ENCODE results near the gene C1orf174.

C1orf174 gene

DNA sequence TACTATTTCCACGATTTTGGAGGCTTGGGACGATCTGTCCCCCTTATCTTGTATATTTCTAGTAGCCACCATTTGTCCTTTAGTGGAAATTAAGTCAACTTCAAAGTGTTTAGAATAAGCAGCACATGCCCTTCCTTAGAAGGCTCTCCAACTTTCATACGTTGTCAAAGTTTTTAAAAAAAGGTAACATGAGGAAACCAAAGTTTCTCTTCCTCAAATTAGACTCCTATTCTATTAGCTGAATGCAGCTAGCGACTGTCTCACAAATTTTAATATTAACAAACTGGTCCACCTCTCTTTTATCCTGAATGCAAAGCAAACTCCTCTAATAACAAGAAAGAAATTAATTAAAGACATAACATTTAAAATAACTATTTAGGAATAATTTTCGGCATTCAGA, 6.9 kb downstream of the C1orf174 start:
- DNase-seq, result no peak

DNA sequence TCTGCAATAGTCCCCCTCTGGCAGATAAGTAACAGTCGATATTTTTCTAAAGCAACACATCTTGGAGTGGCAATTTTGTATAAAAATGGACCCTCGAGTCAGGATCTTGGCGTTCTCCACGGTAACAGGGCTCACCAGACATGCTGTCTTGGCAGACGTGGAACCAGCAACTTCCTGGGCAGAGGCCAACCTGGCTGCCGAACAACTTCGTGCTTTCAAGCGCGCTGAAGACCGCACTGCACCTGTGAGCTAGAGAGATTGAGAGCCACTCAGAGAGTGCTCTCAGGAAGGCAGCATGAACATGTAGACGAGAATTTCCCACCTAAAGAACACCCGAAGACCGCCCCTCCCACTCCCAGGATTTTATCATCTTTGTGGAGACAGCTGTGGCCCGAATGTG, 7.3 kb downstream of the C1orf174 start:
- DNase-seq, result no peak

DNA sequence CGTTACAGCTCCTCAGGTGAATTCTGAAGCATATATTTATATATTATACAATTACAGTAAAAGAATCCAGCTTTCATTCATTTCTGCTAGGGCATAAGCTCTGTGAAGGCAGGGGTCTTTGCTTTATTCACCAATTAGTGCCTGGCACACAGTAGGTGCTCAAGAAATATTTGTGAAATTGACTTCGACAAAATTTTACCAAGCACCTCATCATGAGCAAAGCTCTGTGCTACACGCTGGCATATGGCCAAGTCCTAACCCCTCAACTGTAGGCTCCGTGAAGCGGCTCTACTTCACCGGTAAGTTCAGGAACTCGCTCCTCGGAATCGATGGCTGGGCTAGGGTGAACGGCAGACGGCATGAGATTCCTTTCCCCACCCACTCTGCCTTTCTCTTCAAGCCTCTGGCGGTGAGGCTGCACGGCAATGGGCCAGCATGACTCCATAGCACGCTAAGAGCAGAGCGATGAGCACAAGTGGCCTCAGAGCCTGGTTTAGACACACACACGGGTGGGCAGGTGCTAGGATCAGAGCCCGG, 8.7 kb downstream of the C1orf174 start:
- no peak for DNase-seq

DNA sequence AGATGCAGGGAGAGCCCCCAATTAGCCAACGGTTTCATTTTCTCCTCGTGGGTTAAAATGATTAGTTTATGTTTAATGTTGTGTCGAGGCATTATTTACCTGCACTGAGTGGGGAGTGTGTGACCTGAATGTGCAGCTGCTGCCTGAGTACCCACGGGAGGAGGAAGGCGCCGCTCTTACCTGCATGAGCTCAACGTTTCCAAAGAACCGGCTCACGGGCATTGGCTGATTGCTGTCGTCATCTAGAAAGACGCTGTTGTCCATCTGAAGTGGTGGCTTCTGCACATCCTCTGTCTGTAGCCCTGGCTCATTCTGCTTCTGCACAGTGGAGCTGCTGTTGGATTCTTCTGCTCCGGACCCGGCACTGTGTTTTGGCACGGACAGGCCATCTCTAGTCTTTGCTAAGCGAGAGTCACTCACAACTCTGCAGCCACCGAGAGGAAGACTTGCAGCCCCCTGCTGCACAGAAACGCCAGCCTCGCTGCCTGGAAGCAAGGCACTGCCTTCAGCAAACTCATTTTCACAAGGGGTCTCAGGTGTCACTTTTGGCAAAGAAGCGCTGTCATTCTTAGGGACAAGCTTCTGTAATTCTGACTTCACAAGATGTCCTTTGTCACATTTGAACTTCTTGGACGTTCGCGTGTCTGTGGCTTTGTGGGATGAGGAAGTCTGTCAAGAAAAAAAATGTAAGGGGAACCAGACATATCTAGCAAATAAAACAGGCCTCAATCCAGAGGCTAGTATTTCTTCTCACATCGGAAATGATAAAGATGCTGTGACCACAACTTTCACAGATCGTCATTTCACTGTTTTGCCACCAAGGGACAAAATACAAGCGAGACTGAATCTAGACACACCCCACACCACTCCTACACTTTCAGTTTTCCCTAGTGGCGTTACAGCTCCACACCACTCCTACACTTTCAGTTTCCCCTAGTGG, 9.4 kb downstream of the C1orf174 start:
- DNase-seq, result no peak

DNA sequence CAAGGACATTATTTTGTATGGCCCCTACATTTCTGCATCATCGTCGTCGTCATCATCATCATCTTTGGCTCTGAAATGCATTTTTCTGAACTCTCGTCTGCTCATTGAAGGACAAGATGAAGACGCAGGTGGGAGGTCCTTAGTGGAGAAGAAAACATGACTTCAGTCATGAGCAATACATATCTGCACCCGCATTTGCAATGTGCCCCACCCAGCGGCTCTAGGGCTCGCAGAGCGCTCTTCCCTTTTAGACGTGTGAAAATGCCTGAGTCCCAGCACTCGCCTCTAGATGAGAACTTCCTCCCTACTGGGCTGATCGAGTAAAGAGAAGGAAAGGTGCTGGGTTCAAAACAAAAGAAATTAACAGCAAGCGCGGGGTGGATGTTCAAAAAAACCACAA, 10.1 kb downstream of the C1orf174 start:
- no peak for DNase-seq

DNA sequence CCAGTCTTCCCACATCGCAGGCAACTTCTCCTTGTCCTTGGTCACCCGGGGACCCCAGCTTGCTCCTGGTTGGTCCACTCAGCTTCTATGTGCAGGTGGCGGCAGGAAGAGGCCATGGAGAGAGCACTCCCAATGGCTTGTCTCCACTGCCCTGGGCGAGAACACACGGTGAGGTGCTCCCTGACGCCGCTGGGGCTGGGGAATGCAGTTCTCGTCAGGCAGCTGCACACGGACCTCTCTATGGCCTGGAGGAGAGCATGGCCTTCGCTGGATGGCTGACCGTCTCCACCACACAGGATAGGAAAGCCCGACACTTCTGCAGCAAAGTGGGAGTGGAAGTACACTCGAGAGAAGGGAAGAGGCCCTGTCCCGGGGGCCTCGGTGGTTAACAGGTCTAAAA, 11.8 kb downstream of the C1orf174 start:
- no peak for DNase-seq

DNA sequence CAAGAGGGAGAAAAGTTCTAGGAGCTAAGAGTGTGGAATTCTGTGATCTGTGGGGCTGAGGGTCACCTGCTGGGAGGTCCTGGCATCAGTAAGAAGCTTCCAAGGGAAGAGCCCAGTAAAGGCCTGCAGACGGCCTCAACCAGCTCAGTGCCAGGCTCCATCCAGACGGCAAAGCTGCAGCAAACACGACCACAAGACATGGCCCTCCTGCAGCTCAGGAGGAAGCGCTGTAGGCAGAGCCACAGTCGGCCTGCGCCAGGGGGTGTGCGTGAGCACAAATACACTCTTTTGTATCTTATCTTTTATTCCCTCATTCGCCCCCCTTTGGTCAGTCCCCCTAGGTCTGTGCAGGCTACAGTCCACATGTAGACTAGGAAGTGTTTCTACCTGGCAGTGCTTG, 13.4 kb downstream of the C1orf174 start:
- no peak for DNase-seq

DNA sequence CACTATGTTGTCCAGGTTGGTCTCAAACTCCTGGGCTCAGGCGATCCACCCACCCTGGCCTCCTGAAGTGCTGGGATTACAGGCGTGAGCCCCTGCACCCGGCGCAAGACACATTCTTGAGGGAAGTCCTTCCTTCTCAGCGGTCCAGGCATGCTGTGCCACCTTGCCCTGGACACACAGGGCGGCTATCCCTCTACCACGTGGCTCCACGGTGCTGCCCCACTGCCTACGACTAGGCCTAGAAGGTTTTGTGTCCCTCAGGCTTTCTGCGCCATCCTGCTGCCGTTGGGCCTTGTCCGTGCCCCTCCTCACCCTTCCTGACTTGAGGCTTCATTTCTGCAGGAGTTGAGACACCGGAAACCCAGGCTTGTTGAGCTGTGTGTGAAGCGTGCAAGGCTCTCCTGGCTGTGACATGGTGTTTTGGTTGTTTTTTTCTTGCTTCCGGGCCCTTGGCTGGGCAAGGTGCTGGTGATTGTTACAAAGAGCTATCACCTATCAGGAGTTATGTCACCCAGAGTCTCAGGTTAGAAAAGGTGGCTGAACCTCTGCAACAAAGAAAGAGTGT, 13.9 kb downstream of the C1orf174 start:
- no peak for DNase-seq

DNA sequence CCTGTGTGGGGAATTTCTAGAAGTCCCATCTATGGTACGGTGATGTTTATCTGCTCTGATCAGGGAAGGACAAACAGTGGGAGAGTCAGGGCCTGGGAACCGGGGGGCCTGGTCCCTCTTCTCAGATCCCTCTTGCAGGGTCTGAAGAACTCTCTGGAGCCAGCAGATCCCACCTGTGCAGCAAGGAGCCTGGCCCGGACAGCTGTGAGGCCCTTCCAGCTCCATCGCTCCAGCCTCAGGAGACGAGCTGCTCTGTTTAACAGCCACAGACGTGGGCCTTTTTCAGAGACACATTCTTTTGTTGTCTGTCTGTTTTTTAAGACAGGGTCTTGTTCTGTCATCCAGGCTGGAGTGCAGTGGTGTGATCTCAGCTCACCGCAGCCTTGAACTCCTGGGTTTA, 14.5 kb downstream of the C1orf174 start:
- no peak for DNase-seq

DNA sequence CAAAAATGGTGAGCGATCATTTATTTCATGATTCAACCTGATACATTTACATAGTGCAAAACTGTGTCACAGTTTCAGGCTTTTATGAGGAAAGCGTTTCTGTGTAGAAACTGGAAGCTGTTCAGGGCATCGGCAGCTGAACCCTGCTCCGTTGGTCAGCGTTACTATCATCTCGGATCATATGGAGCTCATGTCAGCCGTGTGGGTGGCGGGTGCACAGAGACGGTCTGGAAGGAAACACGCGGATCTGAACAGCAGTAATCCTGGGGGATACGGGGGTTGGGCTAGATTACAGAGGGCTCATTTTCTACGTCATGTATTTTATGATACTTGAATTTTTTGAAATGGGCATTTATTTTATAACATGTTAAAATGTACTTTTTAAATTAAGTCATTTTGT, 15.1 kb downstream of the C1orf174 start:
- no peak for DNase-seq

DNA sequence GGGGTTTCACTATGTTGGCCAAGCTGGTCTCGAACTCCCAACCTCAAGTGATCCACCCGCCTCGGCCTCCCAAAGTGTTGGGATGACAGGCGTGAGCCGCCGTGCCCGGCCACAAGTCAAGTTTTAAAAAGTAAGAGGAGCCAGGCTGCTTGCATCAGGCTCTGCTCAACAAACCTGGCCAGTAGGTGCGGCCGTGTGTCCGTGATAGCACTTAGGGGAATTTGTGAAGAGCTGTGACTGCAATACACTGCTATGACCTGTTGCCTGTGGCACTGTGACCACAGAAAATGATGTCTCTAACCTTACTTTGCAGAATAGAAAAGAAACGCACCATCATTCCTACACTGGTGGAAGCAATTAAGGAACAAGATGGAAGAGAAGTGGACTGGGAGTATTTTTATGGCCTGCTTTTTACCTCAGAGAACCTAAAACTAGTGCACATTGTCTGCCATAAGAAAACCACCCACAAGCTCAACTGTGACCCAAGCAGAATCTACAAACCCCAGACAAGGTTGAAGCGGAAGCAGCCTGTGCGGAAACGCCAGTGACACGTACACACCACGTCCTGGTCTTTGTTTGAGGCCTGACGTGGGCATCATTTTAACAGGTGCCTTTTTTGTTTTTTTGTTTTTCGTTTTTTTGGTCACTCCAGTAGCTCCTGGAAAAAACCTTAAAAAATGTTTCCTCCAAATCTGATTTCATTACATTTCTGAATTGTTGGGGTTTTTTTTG, 16.7 kb downstream of the C1orf174 start:
- no peak for DNase-seq

DNA sequence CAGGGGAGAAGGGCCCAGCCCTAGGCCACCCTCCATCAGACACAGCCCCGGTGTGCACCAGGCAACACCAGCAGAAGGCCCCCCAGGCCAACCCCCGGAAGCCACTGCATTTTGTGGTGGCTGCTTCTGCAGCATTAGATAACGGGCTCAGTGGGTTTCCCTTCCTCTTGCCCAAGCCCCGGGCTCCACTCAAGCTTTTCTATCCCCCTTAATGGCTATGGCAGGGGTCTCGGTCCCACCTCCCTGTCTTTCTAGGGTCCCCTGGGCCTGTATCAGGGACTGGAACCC, 18.9 kb downstream of the C1orf174 start:
- no peak for DNase-seq

DNA sequence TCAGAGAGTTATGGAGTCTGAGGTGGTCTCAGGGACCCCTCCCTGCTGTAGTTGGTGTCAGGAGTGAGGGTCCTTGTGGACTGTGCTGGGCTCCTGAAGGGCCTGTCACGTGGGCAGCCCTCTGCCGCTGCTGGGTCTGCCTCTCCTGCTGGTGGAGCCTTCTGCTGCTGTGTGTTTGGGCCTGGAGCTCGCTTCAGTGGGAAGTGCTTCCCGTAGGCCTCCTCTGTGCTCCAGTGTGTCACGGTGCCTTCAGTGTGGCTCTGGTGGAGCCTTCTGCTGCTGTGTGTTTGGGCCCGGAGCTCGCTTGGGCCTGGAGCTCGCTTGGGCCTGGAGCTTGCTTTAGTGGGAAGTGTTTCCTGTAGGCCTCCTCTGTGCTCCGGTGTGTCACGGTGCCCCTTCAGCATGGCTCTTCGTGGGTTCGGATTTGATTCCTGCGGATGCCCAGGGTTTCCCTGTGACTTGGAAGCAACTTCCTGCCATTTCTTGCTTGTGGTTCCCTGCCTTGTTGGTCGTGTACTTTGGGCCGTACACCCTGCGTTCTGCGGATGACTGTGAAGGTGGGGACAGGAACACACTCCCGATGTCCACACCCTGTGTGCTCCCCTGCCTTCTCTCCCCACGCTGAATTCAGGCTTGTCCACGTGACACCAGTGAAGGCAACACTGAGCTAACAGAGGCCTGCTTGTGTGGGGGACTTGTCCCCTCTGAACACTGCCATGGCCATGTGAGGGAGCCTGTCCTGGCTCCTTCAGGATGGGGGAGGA, 19.5 kb downstream of the C1orf174 start:
- DNase-seq, result no peak

DNA sequence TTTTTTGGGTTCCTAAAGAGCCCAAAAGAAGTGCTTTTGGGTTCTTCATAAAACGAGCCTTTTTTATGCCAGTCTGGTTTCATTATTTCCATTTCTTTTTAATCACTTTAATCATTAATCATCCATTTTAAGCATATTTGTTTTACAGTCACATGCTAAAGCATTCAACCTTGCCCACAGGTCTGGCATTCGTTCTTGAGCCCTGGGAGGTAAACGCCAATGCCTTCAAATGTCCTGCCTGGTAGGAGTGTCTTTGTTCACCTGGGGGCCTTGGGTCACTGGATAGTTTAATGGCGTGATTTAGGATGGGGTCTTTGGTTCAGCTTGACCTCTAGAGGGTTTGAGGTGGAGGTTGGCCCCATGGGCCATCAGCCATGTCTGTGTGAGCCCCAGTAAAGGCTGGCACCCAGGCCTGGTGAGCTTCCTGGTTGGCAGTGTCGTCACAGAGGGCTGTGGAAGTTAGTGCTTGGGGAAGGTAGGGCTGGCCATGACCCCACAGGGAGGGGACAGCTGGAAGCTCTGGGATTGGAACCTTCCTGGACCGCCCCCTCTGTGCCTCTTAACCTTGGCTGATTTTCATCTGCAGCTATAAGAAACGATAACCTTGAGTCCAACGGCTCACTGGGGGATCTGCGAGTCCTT, 20.2 kb downstream of the C1orf174 start:
- no peak for DNase-seq

DNA sequence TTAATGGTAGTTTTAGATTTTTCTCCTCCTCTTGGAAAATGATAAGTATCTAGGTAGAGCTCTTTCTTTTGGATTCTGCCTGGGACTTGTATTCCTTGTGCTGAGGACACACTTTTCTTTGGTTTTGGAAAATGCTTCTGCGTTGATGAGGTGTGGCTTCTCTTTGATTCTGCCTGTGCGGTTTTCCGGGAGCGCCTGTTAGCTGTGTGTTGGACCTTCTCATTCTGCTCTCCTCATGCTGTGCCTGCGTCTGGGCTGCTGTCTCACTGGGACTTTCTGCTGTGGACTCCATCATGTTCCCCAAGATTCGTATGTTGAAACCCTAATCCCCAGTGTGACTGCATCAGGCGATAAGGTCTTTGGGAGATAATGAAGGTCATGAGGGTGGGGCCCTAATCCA, 21.0 kb downstream of the C1orf174 start:
- DNase-seq, result no peak

DNA sequence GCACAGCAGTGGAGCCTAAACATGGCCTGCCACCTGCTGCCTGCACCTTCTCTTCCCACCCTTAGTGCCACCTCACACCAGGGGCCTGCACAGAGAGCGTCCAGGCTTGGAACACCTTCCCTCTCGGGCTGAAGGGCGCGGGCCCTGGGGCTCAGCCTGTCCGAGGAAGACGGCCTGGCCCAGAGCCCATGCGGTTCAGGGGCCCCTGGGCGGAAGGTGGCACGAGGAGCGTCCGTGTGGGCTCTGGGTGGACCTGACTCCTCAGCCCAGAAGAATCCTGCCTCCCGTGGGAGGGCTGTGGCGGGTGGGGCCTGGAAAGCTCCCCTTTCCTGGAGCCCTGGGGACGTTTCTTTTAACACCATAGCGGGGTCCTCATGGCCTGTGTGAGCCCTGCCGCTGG, 23.4 kb downstream of the C1orf174 start:
- no peak for DNase-seq

DNA sequence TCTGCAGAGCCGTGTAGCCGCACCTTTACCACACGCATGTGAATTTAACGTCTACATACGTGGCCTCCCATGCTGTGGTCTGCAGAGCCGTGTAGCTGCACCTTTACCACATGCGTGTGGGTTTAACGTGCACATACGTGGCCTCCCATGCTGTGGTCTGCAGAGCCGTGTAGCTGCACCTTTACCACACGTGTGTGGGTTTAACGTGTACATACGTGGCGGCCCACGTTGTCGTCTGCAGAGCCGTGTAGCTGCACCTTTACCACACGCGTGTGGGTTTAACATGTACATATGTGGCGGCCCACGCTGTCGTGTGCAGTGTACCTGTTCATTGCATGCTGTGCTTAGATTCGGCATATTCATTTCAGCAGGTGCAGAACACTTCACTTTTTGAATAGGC, 25.3 kb downstream of the C1orf174 start:
- no peak for DNase-seq

DNA sequence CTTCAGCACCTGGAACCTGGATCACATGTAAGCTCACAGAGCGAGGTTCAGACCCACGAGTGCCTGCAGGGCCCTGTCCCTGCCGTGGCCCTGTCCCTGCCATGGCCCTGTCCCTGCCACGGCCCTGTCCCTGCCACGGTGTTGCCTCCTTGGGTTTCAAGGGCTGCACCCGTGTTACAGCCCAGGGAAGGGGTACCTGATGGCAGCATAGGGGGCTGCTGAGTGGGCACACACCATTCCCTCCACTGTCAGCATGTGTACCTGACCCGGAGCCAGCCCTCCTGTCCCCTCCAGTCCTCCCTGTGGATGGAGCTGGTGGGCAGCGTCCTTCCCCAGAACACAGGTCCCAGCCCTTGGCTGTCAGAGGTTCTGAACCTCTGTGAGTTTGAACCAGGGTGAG, 27.5 kb downstream of the C1orf174 start:
- DNase-seq, result no peak

DNA sequence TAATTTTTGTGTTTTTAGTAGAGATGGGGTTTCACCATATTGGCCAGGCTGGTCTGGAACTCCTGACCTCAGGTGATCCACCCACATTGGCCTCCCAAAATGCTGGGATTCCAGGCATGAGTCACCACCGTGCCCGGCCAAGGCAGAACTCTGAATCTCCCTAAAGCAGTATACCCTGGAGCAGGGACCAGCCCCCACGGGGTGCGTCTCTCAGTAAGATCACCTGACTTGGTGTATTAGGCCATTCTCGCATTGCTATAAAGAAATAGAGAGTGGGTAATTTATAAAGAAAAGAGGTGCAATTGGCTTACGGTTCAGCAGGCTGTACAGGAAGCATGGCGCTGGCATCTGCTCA, 28.6 kb downstream of the C1orf174 start:
- no peak for DNase-seq

DNA sequence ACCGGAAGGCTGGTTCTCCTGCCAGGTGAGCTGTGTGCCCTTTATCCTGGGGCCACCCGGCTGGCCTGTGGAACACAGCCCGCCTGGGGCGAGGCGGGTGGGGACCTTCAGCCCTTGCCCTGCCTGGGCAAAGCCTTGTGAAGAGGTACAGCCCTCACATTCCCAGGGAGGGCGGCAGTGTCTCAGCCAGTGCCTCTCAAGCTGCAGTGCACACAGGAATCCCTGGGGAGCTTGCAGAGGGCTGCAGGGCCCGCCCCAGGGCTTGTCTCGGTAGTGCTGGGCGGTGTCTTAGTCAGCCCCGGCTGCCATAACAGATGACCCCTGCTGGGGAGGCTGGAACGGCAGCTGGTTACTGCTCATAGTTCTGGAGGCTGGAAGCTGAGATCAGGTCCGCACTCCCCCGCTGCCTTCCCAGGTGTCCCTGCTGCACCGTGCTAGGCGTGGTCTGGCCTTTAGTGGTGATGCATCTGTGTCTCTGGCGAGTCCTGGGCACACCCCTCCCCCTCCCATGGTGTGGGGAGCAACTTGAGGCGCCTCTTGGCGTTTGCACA, 30.2 kb downstream of the C1orf174 start:
- DNase-seq, result no peak

DNA sequence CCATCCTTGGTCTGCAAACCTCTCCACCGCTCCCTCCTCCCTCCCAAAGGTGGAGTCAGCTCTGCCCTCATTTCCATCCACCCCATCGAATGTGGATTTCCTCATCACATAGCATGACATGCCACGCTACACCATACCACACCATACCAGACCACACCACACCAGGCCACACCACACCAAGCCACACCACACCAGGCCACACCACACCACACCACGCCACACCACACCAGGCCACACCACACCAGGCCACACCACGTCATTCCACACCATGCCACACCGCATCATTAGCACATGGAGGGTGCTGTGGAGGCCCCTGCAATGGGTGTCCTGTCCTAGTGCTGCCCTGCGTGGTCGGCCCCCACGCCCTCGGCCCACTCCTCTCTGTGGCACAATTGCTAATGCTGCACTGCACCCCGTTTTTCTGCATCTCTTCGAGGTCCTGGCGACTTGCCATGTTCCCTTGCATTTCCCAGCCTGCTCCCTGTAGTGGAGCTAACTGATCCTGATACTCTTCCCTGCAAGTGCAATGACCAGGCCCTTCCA, 31.5 kb downstream of the C1orf174 start:
- no peak for DNase-seq

DNA sequence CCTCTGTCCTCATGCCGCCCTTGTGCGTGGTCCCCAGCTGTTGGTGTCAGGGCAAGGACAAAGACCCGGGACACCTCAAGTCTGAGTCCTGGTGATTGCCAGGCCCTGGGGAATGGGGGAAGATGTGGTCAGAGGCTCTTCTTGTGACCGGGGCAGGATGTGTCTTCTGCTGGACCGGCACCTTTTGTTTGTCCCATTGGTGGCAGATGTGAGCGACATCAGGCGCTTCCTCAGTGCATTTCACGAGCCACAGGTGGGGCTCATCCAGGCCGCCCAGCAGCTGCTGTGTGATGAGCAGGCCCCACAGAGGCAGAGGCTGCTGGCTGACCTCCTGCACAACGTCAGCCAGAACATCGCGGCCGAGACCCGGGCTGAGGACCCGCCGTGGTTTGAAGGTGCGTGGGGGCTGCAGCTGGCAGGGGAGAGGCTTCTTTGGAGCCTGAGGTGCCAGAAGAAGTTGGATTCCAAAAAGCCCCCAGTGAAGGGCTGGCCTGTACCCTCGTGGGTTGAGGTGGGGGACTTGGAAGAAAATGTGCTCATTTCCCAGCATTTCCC, 34.4 kb downstream of the C1orf174 start:
- DNase-seq, result no peak
